Ovary (tissue), 9 donors: ENCODE results near the gene GTPBP2. TPM values are rescaled to one million over a fixed set of nuclear protein-coding genes. Genes with fewer than 3 reads are reported as not detected.
"Not testable (repeated sequence)": the region's sequence is repeated elsewhere in the genome, so short reads cannot be mapped to it uniquely, and the experiment has no call there.

Source experiments
- DNase-seq, 5 donors: peaks; one replicate each; pipeline ENCODE4 v3.0.0-alpha.2; 2019 to 2020
- H3K27ac ChIP-seq, 2 donors: fragments of 200-600 bp; one replicate each; pipeline versions ENCODE4 v1.5.1 to v1.8.0; 2019 to 2022
- H3K27me3 ChIP-seq: fragments of 200-600 bp; one replicate; pipeline ENCODE4 v1.8.0; 2022
- H3K36me3 ChIP-seq: fragments of 200-600 bp; sonication (generic); one replicate; pipeline ENCODE4 v1.5.1; 2019
- H3K4me1 ChIP-seq: one replicate; pipeline ENCODE4 v1.8.1; 2013; ENCODE audit warnings: mild to moderate bottlenecking, moderate library complexity; ENCODE audit not compliant: insufficient read depth
- H3K4me3 ChIP-seq: fragments of 200-600 bp; sonication (generic); one replicate; pipeline ENCODE4 v1.5.1; 2017
- H3K9me3 ChIP-seq, 2 donors: fragments of 200-600 bp in 1 of 2; sonication (generic) in 1 of 2; one replicate each; pipeline versions ENCODE4 v1.5.1 to v1.8.1; 2013 to 2019; ENCODE audit warnings: mild to moderate bottlenecking in 1 of 2, moderate library complexity in 1 of 2
- CTCF ChIP-seq, 3 donors: fragments of 450-650 bp in 2 of 3; fragments of 200-600 bp in 1 of 3; IDR thresholded peaks; one replicate each; pipeline versions ENCODE4 v1.5.1 to v1.8.0; 2016 to 2022; ENCODE audit warnings: antibody characterized with exemption in 3 of 3, mild to moderate bottlenecking in 1 of 3
- EP300 ChIP-seq: sonication (generic); formaldehyde crosslinking; IDR thresholded peaks from one replicate; pipeline ENCODE4 v1.6.1; 2017; ENCODE audit warnings: antibody characterized with exemption
- POLR2A ChIP-seq: fragments of 450-650 bp; IDR thresholded peaks from one replicate; pipeline ENCODE4 v1.6.1; 2017; ENCODE audit warnings: antibody characterized with exemption, mild to moderate bottlenecking, moderate library complexity
- WGBS, 3 donors: extraction: QIAGEN DNeasy Blood & Tissue Kit in 1 of 3; methylation state at CpG; one replicate each; pipeline versions ENCODE4 v1.1.5 to v1.1.7; 2013 to 2017; 5-methylcytosine and 5-hydroxymethylcytosine counted together
- intact Hi-C, 4 donors: fragments of 100-400 bp; cut with DNase I; formaldehyde crosslinking; loops; one replicate each; pipeline versions ENCODE4 v1.11.0 to v1.15.1; 2022 to 2023
- polyA plus RNA-seq, 2 donors: library from polyadenylated mRNA; stranded (reverse); fragments of 200-250 nt in 1 of 2; fragments of 350-450 nt in 1 of 2; fragmentation: Illumina TruSeq in 1 of 2; extraction: RNeasy Lipid Tissue Mini Kit (QIAGEN cat#74804) in 1 of 2; gene quantifications; one replicate each; pipeline ENCODE4 v1.2.3, GENCODE V29; 2013 to 2014
- total RNA-seq, 7 donors: library from RNA; depleted of rRNA in 2 of 7; stranded (reverse); fragments of >200 nt in 2 of 7; fragmentation: NEBNext Ultra II Directional in 3 of 7; extraction: Animal tissue kit (Norgen Biotek cat#: 25700) in 3 of 7; gene quantifications; one replicate each; pipeline versions ENCODE4 v1.1.0 to v1.2.4, GENCODE V29; 2016 to 2023
- donor health status: DM: no; HTN: no; CAD: no; lungs with moderate emphysema.
- donor health status: DM: no; HTN: no; CAD: no.
- donor health status: Bipolar disorder and iron deficiency.
- donor health status: DM: yes; HTN: yes; CAD: no.
- donor health status: DM: no; HTN: no; CAD: no.
- donor health status: DM: yes; HTN: yes; CAD: no.

GTPBP2 gene
- total and polyA plus RNA-seq, 9 donors, result 24.9 to 60.4 (median 33.1) TPM

GRCh38 chr6:43658161-43658560 is 29.1 kb upstream of the GTPBP2 start:
- H3K36me3 ChIP-seq, result no peaks in the 10 kb centered on the region
- no peak for DNase-seq
- no peaks in the 10 kb centered on the region for H3K4me1 ChIP-seq
- TF ChIP-seq POLR2A (no peak), EP300 (no peak), CTCF (IDR thresholded peaks at IDR 0.05) (no peak)
- H3K27me3 ChIP-seq, result no peaks in the 10 kb centered on the region
- H3K27ac ChIP-seq, result no peak overlapping the region
- 94 to 96% (median 95%) methylated on average over 9 of the region's 9 CpGs for WGBS, 3 donors
- intact Hi-C loops, result no loop called here
- no peaks in the 10 kb centered on the region for H3K9me3 ChIP-seq
- H3K4me3 ChIP-seq, result no peak overlapping the region

DNA sequence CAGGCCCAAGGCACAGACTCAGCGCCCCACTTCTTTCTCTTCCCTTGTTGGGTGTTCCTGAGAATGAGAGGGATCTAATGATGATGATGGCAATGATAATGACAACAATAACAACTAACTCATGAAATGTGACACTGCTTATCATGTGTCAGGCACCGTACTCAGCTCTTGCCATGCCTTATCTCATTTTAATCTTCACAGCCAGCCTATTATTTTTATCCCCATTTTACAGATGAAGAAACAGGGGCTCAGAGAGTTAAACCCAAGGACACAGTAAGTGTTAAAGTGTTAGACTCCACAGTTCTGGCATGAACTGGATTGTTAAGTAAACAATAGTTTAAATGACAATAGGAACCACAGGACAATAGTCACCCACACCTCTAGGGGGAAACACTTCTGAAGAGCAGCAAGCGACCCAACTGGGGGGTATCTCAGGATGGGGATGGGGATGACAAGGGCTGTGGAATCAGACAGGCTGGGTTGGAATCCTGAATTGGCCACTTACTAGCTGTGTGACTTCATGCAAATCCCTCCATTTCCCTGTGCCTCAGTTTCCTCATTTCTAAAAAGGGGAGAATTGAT is 28.2 kb upstream of the GTPBP2 start:
- no peak overlapping the region for H3K4me3 ChIP-seq
- intact Hi-C loops, result no loop called here
- H3K9me3 ChIP-seq, result no peaks in the 10 kb centered on the region
- H3K27ac ChIP-seq, result no peak overlapping the region
- TF ChIP-seq CTCF (IDR thresholded peaks at IDR 0.05), result no peak
- no peak for TF ChIP-seq POLR2A
- no peak for TF ChIP-seq EP300
- WGBS, 3 donors, result 83 to 95% (median 93%) methylated on average over 3 of the region's 3 CpGs
- H3K27me3 ChIP-seq, result no peaks in the 10 kb centered on the region
- DNase-seq, result no peak
- no peaks in the 10 kb centered on the region for H3K36me3 ChIP-seq
- no peaks in the 10 kb centered on the region for H3K4me1 ChIP-seq

GRCh38 chr6:43652822-43653221 is 23.8 kb upstream of the GTPBP2 start:
- H3K4me3 ChIP-seq, intact Hi-C loops, H3K36me3 ChIP-seq, H3K9me3 ChIP-seq, H3K27ac ChIP-seq, H3K4me1 ChIP-seq, H3K27me3 ChIP-seq, DNase-seq: not testable (repeated sequence)
- 93 to 98% (median 94%) methylated on average over 2 of the region's 2 CpGs for WGBS, 3 donors

DNA sequence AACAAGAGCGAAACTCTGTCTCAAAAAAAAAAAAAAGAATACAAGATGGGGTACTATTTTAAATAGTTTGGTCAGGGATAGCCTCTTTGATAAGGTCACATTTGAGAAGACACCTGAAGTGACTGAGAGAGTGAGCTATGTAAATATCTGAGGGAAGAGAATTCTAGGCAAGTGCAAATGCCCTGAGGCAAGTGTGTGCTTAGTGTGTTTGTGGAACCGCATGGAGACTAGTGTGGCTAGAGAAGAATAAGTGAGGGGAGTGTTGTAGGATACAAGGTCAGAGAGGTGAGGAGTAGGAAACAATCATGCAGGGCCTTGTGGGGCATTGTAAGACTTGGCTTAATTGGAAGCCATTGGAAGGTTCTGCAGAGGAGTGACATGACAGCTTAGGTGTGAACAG is 19.2 kb upstream of the GTPBP2 start:
- Histone ChIP-seq H3K4me3 (no peak overlapping the region), H3K27me3 (no peaks in the 10 kb centered on the region), H3K27ac (no peak overlapping the region), H3K4me1 (peaks cover 3% of the 10 kb centered on the region), H3K9me3 (no peaks in the 10 kb centered on the region), H3K36me3 (no peaks in the 10 kb centered on the region)
- TF ChIP-seq POLR2A (no peak), EP300 (no peak), CTCF (IDR thresholded peaks at IDR 0.05) (no peak)
- 96 to 98% (median 97%) methylated on average over 2 of the region's 2 CpGs for WGBS, 3 donors
- intact Hi-C loops, result no loop called here
- DNase-seq, result no peak

DNA sequence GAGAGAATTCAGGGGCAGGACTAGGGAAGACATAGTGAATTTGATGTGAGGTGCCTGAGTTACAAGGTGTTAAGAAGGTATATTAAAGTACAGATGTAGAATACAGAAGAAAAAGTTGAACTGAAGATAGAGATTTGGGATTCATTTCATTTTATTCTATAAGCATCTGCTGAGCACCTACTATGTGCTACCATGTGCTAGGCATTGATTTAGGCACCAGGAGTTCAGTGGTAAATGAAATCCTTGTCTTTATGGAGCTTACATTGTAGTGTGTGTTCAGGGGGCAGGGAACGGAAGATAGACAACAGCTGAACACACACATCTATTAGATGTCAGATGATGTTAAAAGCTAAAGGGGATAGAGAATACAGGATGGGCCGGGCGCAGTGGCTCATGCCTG is 18.5 kb upstream of the GTPBP2 start:
- peaks cover 3% of the 10 kb centered on the region for H3K4me1 ChIP-seq
- intact Hi-C loops, result no loop called here
- H3K9me3 ChIP-seq, result no peaks in the 10 kb centered on the region
- DNase-seq, result no peak
- no peaks in the 10 kb centered on the region for H3K36me3 ChIP-seq
- H3K27me3 ChIP-seq, result no peaks in the 10 kb centered on the region
- 92 to 99% (median 96%) methylated on average over 3 of the region's 3 CpGs for WGBS, 3 donors
- H3K27ac ChIP-seq, result no peak overlapping the region
- TF ChIP-seq POLR2A (no peak), EP300 (no peak), CTCF (IDR thresholded peaks at IDR 0.05) (no peak)
- no peak overlapping the region for H3K4me3 ChIP-seq
